Esophagus squamous epithelium (tissue), 5 donors: ENCODE measurements around the gene PTPN21. TPM values are rescaled to one million over a fixed set of nuclear protein-coding genes. Genes with fewer than 3 reads are reported as not detected.
A peak's percentile ranks its signal among the peaks of the same experiment; 100 is the strongest.

Source experiments
- DNase-seq: peaks from one replicate; lab custom pipeline; 2025; lab: John Stamatoyannopoulos, UW
- H3K27ac ChIP-seq, 4 donors: fragments of 200-600 bp; sonication (generic); one replicate each; pipeline ENCODE4 v1.5.1; 2016 to 2019; ENCODE audit warnings: mild to moderate bottlenecking in 1 of 4
- H3K27me3 ChIP-seq, 4 donors: fragments of 200-600 bp; sonication (generic); 1 replicate in 3 of 4; 2 replicates in 1 of 4; pipeline versions ENCODE4 v1.5.1 to v1.6.0; 2017 to 2021; ENCODE audit warnings: antibody characterized with exemption in 1 of 4
- H3K36me3 ChIP-seq, 3 donors: fragments of 200-600 bp; sonication (generic); one replicate each; pipeline ENCODE4 v1.5.1; 2016 to 2019
- H3K4me1 ChIP-seq, 3 donors: fragments of 200-600 bp; sonication (generic); one replicate each; pipeline ENCODE4 v1.5.1; 2017 to 2019
- H3K4me3 ChIP-seq, 4 donors: fragments of 200-600 bp; sonication (generic); 1 replicate in 3 of 4; 2 replicates in 1 of 4; pipeline ENCODE4 v1.5.1; 2016 to 2019; ENCODE audit warnings: mild to moderate bottlenecking in 2 of 4, moderate library complexity in 1 of 4
- H3K9me3 ChIP-seq, 3 donors: fragments of 200-600 bp; sonication (generic); one replicate each; pipeline ENCODE4 v1.5.1; 2016 to 2019
- POLR2A ChIP-seq, 4 donors: fragments of 450-650 bp; IDR thresholded peaks; one replicate each; pipeline ENCODE4 v1.6.1; 2017; ENCODE audit warnings: antibody characterized with exemption in 4 of 4, mild to moderate bottlenecking in 4 of 4, moderate library complexity in 3 of 4
- WGBS, 2 donors: methylation state at CpG; one replicate each; pipeline ENCODE4 v1.1.5; 2018; 5-methylcytosine and 5-hydroxymethylcytosine counted together
- intact Hi-C: fragments of 100-400 bp; cut with DNase I; formaldehyde crosslinking; loops from one replicate; pipeline ENCODE4 v1.15.0; 2022
- total RNA-seq, 4 donors: library from RNA; depleted of rRNA; stranded (reverse); fragments of >200 nt; gene quantifications; one replicate each; pipeline ENCODE4 v1.1.0, GENCODE V29; 2016
- TF ChIP-seq, protein P1 (sequence below), 6 experiments: fragments of 450-650 bp in 4 of 6; fragments of 200-600 bp in 2 of 6; sonication (generic) in 2 of 6; IDR thresholded peaks; one replicate each; pipeline ENCODE4 v1.5.1; 2016 to 2019; ENCODE audit warnings: antibody characterized with exemption in 6 of 6, mild to moderate bottlenecking in 4 of 6, moderate library complexity in 4 of 6
- donor health status: DM: yes; HTN: yes; CAD: no.

The PTPN21 gene
- total RNA-seq, 4 donors from 2014 or later, result 4.7 to 14.5 (median 6.1) TPM

DNA sequence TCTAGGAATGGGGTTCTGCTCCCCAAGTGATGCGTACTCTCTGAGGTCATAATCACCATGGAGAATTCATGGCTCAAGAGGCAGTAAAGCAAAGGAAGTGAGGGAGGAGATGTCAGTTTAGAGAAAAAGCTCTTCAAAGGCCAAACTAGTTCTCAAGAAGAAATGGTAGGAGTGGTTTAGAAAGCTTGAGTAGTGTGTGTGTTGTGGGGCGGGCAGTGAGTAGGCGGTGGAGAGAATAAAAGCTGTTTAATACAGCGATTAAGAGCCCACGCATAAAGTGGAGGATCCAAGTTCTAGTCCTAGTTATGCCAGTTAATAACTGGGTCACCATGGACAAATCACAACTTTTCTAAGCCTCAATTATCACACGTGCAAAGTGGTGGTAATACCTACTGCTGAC is 55.6 kb downstream of the PTPN21 start:
- Histone ChIP-seq H3K27ac (no peak overlapping the region), H3K36me3 (peaks cover 5 to 98% (median 6%) of the 10 kb centered on the region in 3 donors), H3K4me3 (no peak overlapping the region), H3K4me1 (no peaks in the 10 kb centered on the region), H3K27me3 (no peaks in the 10 kb centered on the region), H3K9me3 (no peaks in the 10 kb centered on the region)
- DNase-seq, result no peak
- WGBS, 2 donors, result 86 to 91% methylated on average over 6 of the region's 6 CpGs
- intact Hi-C loops, result loop anchor here (10.0 kb wide), 1 partner anchor 56 kb away; the partner anchor contains the start of gene PTPN21
- no peak for TF ChIP-seq POLR2A (IDR thresholded peaks at IDR 0.05)
- TF ChIP-seq, protein P1, sequence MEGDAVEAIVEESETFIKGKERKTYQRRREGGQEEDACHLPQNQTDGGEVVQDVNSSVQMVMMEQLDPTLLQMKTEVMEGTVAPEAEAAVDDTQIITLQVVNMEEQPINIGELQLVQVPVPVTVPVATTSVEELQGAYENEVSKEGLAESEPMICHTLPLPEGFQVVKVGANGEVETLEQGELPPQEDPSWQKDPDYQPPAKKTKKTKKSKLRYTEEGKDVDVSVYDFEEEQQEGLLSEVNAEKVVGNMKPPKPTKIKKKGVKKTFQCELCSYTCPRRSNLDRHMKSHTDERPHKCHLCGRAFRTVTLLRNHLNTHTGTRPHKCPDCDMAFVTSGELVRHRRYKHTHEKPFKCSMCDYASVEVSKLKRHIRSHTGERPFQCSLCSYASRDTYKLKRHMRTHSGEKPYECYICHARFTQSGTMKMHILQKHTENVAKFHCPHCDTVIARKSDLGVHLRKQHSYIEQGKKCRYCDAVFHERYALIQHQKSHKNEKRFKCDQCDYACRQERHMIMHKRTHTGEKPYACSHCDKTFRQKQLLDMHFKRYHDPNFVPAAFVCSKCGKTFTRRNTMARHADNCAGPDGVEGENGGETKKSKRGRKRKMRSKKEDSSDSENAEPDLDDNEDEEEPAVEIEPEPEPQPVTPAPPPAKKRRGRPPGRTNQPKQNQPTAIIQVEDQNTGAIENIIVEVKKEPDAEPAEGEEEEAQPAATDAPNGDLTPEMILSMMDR (IDR thresholded peaks at IDR 0.05), result no peak

DNA sequence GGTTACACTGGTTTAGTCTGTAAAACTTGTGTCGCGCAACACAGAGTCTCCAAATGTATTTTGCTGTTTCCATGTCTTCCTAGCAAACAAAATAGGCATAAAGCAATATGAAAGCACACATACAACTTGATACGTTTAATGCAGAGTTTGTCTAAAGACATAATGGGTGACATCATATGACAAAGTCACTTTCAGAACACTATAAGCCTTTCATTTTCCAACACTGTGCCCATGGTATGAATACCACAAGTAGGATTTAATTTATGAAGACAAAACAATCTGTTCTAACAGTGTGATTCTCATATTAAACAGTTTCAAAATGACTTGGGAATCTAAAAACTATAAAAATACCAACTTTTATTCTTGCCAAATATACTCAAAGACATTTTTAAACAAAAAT is 58.4 kb downstream of the PTPN21 start:
- H3K9me3 ChIP-seq, result no peaks in the 10 kb centered on the region
- H3K27me3 ChIP-seq, result no peaks in the 10 kb centered on the region
- intact Hi-C loops, result loop anchor here (10.0 kb wide), 1 partner anchor 58 kb away; the partner anchor contains the start of gene PTPN21
- 83 to 92% methylated on average over 3 of the region's 3 CpGs for WGBS, 2 donors
- no peak overlapping the region for H3K27ac ChIP-seq
- no peak for DNase-seq
- H3K4me1 ChIP-seq, result peaks cover 0 to 4% (median 0%) of the 10 kb centered on the region in 3 donors
- no peak for TF ChIP-seq POLR2A (IDR thresholded peaks at IDR 0.05)
- TF ChIP-seq, protein P1 (IDR thresholded peaks at IDR 0.05), result no peak
- H3K36me3 ChIP-seq, result peaks cover 0 to 89% (median 5%) of the 10 kb centered on the region in 3 donors
- H3K4me3 ChIP-seq, result no peak overlapping the region

DNA sequence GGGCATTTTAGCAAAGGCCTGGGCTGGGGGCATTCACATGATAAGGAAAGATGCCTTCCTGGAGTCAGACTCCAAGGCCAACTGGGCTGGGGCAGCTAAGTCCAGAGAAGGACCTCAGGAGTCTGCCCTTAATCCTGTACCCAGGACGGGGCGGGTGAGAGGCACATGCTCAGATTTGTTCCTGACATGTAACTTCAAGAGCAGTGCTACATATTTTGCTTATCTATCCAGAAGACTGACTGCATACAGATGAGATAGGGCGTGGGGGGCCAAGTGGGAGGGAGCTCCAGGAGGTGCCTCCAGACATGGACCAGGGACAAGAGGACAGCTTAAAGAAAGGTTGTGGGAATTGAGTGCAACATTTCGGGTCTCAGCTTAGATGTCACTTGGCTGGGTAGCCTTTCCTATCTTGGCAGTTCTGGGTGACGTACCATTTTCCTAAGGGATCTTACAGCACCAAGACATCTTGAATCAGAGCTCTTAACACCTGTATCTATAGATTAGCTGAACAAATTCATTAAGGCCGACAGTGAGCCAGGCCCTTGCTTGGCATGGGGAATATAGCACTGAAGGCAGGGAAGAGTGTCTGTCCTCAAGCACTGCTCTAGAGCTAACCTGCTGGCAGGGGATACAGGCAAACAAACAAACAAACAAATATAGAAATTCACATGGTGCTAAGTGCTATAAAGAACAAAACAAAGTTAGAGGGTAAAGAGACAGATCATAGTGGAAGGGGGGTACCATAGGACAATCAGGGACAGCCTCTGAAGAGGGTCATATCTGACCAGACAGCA is 61.2 kb downstream of the PTPN21 start:
- DNase-seq, result no peak
- H3K4me1 ChIP-seq, result peaks cover 0 to 14% (median under 1%) of the 10 kb centered on the region in 3 donors
- H3K27ac ChIP-seq, result no peak overlapping the region
- H3K36me3 ChIP-seq, result peaks cover 0 to 63% (median 0%) of the 10 kb centered on the region in 3 donors
- H3K9me3 ChIP-seq, result no peaks in the 10 kb centered on the region
- intact Hi-C loops, result loop anchor here (10.0 kb wide), 1 partner anchor 61 kb away; the partner anchor contains the start of gene PTPN21
- WGBS, 2 donors, result 67 to 78% methylated on average over 6 of the region's 6 CpGs
- TF ChIP-seq POLR2A (IDR thresholded peaks at IDR 0.05), result no peak
- TF ChIP-seq, protein P1 (IDR thresholded peaks at IDR 0.05), result no peak
- H3K27me3 ChIP-seq, result no peaks in the 10 kb centered on the region
- no peak overlapping the region for H3K4me3 ChIP-seq

DNA sequence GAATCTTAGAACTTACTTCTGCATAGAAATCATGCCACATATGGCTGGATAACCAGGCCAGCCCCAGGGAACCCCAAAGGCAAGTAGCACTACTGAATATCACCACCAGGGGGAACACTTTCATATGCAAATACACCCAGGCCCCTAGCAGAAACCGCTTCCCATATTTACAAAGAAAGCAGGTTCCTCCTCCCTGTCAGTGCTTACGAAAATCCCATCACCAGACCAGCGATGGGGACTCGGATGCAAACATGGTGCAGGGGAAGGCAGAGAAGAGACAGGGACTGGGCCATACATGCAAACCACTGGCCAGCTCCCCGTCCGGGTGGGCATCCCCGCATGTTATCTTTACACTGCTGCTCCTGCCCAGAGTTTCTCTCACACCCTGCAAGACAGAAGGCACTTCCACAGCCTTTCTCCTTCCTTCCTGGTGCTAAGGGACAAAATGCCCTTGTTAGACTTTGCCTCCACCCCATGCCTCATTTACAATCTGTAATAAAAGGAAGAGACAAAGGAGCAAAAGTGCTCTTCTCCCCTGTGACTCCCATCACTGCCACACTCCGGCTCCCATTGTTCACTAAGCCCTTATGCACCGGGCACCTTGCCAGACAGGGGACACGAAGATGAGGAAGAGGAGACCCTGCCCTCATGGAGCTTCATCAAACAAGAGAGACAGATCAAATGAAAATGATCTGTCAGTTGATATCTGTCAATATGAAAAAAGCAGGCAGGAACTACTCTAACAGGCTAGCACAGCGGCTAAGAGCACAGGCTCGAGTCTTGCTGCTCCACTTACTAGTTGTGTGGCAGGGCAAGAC is 62.3 kb downstream of the PTPN21 start:
- WGBS, 2 donors, result 58 to 76% methylated on average over 9 to 11 of the region's 12 CpGs
- DNase-seq, result peak; percentile 3
- no peak overlapping the region for H3K27ac ChIP-seq
- H3K4me3 ChIP-seq, result no peak overlapping the region
- H3K27me3 ChIP-seq, result no peaks in the 10 kb centered on the region
- TF ChIP-seq, protein P1 (IDR thresholded peaks at IDR 0.05), result peak; percentile 80 to 92 (median 86)
- TF ChIP-seq POLR2A (IDR thresholded peaks at IDR 0.05), result no peak
- intact Hi-C loops, result loop anchor here (10.0 kb wide), 1 partner anchor 62 kb away; the partner anchor contains the start of gene PTPN21
- H3K9me3 ChIP-seq, result no peaks in the 10 kb centered on the region
- peaks cover 0 to 24% (median 3%) of the 10 kb centered on the region in 3 donors for H3K4me1 ChIP-seq
- H3K36me3 ChIP-seq, result peaks cover 0 to 52% (median 0%) of the 10 kb centered on the region in 3 donors
